ENCODE results near the gene RAB11FIP5.
A peak's percentile ranks its signal among the peaks of the same experiment; 100 is the strongest.
"Not testable (repeated sequence)": the region's sequence is repeated elsewhere in the genome, so short reads cannot be mapped to it uniquely, and the experiment has no call there.

The RAB11FIP5 gene

DNA sequence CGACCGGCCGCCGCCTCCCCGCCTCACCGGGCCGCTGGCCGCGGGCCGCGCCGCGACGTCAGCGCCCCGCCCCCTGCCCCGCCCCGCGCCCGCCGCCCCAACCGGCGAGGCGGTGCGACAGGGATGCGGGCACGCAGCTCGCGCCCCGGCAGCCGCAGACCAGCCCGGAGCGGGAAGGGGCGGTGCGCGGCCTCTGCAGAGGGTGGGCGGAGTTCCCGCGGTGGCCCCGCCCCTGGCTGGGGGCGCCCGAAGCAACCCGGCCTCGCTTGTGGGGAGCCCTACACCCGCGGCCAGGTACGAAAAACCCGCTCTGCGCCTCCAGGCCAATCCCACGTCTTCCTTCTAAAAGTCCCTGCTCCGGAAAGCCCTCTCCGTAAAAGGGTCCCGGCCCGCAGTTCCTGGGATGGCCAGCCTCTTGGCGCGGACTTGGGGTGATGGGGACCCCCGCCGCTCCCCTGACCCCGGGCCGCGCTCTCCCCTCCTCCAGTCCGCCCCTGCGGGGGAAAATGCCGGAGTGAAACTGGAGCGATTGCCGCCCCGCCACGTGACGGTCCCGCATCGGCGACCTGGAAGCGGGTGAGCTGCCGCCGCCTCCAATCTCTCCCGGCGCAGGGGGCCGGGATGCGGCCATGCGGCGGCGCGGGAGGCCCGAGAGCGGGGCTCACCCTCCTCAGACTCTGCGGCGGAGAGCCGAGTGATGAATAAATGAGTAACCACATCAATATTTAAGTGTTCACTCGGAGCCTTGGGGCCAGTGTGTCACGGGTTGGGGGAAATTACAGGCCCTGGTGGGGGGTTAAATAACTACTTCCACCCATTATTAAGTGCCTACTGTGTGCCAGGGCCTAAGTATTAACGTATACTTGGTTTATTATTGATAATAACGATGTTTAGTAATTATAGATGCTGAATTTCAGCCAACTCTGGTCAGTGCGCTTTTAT lies at the start of gene RAB11FIP5:
Gene RAB11FIP5 (minus strand): TSS at position 36 of the 942 bp plus-strand sequence. CDS start 171 bp downstream, outside the sequence.
- peak; percentile 57 for DNase-seq (ENCODE audit: low read depth)

DNA sequence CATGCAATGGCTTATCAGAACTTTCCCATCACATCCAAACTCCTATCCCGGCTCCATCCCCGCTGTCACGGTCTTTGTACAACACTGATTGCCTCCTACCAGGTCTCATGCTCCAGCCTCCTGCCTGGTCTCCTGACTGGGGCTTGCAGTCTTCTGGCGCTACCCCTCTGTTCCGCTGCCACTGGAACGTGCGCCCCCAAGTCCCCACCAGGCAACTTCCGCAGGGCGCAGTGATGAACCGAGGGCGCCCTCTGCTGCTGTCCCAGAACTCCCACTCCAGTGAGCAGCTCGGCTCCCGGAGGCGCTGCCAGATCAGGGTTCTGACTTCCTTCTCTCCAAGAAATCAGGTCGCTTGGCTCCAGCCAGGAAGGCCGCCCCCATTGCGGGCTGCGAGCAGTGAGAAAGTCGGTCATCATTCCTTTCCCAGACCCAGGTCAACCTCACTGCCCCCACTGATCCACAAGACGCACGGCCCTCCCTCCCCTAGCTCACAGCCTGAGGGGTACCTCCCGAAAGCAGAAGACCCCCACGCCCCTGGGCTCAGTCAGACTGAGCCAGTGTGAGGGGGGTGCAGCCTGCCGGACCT lies 43.9 kb upstream of the RAB11FIP5 start:
- no peak for DNase-seq (ENCODE audit: low read depth)

- DNase-seq (ENCODE audit: low read depth), result no peak
These were observed 30.2 kb upstream of the RAB11FIP5 start for GRCh38 chr2:73142937-73143336.

DNA sequence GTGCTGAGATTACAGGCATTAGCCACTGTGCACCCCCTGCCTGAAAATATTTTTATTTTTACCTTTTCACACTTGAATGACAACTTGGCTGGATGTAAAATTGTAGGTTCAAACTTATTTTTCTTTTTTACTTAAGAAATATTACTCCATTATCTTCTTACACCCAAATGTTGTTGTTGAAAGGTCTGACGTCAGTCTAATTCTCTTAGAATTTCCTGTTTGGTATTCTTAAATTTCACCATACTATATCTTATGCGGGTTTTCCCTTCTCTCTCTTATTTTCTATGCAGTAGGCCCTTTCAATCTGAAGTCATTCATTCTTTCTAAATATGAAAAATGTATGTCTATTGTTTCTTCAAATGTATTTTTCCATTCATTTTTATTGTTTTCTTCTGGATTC lies 29.1 kb upstream of the RAB11FIP5 start:
- DNase-seq (ENCODE audit: low read depth), result no peak

GRCh38 chr2:73135236-73135635 lies 22.5 kb upstream of the RAB11FIP5 start:
- DNase-seq (ENCODE audit: low read depth), result no peak

- DNase-seq (ENCODE audit: low read depth), result no peak
These were observed 21.7 kb upstream of the RAB11FIP5 start for GRCh38 chr2:73134471-73134870.

- no peak for DNase-seq (ENCODE audit: low read depth)
These were observed 20.9 kb upstream of the RAB11FIP5 start for GRCh38 chr2:73133566-73134197.

DNA sequence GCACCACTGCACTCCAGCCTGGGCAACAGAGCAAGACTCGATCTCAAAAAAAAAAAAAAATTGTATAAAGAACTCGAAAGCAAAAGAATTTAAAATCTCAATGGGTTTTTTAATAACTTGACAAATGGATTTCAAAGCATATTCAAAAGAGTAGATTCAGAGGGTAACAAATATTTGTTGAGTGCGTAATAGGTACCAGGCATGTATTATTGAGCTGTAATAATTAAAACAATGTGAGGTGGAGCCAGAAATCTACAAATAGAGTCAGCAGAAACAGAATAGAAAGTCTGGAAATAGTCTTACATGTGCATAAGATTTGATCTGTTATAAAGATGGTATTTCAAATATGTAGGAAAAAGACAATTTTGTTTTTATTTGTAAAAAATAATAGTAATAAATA lies 19.1 kb upstream of the RAB11FIP5 start:
- DNase-seq (ENCODE audit: low read depth), result no peak

DNA sequence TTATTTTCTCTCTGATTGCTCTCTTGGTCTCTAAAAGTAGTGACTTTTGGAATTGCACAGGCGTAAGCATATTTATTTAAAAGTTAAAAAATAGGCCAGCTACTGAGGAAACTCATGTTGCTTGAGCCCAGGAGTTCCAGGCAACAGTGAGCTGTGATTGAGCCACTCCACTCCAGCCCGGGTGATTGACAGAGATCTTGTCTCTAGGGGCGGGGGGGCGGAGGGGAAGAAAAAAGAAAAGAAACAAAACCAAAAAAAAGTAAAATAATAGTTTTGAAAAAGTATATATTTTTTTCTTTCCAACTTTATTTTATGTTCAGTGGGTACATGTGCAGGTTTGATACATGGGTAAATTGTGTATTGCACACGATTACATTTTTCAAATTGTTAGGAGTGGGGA lies 18.0 kb upstream of the RAB11FIP5 start:
- no peak for DNase-seq (ENCODE audit: low read depth)

GRCh38 chr2:73128841-73129535 lies 16.2 kb upstream of the RAB11FIP5 start:
- DNase-seq (ENCODE audit: low read depth), result no peak

DNA sequence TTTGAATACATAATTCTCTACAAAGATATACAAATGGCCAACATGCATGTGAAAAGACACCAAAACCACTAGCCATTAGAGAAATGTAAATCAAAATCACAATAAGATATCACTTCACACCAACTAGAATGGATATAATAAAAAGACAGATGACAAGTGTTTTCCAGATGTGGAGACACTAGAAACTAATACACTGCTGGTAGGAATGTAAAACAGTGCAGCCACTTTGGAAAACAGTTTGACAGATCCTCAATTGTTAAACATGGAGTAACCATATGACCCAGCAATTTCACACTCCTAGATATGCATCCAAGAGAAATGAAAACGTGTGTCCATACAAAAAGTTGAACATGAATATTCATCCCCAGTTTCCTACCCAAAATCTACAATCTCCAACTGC lies 9.8 kb upstream of the RAB11FIP5 start:
- no peak for DNase-seq (ENCODE audit: low read depth)

DNA sequence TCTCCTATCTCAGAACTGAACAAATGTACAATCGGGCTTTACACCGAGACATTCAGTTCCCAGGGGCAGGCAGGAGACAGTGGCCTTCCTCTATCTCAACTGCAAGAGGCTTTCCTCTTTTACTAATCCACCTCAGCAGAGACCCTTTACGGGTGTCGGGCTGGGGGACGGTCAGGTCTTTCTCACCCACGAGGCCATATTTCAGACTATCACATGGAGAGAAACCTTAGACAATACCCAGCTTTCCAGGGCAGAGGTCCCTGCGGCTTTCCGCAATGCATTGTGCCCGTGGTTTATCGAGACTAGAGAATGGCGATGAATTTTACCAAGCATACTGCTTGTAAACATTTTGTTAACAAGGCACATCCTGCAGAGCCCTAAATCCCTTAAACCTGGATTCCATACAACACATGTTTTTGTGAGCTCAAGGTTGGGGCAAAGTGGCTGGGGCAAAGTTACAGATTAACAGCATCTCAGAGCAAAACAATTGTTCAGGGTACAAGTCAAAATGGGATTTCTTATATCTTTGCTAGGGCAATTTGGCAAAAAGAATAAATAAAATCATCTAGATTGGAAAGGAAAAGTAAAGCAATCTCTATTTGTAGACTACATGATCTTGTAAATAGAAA lies 7.0 kb upstream of the RAB11FIP5 start:
- DNase-seq (ENCODE audit: low read depth), result not testable (repeated sequence)

- DNase-seq (ENCODE audit: low read depth), result no peak
These were observed 4.7 kb upstream of the RAB11FIP5 start for GRCh38 chr2:73117441-73117840.

DNA sequence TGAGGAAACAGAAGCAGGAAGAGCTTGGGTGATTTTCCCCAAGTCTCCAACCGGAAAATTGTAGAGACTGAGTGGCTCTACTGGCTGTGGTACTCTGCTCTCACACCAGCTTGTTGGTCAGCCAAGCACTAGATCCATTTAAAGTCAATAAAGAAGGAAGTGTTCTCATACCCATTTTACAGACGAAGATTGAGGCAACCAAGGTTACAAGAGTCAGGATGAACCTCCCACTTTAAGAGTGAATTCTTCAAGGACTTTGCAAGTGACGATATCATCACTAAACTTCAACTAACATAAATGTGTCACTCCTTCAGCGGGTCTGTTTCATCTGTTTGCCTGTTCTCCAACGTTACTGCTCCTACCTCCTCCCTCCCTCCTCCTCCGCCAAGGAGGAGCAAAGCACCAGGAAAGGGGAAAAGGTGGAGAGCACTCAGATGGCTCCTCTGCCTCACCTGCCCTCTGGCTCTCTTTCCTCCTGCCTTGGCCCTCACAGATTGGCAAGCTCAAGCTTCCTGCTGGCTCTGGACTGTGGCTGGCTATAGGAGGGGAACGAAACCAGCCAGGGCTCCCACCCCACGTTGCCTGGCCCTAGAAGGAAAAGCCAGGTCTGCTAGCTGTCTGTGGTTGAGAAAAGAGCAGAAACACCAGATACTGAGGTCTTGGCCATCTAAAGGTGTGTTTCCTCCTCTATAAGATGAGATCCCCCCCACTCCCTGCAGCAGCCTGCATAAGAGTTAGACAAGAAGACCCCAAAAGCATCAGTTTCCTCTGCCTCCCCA lies 3.6 kb upstream of the RAB11FIP5 start:
- no peak for DNase-seq (ENCODE audit: low read depth)

DNA sequence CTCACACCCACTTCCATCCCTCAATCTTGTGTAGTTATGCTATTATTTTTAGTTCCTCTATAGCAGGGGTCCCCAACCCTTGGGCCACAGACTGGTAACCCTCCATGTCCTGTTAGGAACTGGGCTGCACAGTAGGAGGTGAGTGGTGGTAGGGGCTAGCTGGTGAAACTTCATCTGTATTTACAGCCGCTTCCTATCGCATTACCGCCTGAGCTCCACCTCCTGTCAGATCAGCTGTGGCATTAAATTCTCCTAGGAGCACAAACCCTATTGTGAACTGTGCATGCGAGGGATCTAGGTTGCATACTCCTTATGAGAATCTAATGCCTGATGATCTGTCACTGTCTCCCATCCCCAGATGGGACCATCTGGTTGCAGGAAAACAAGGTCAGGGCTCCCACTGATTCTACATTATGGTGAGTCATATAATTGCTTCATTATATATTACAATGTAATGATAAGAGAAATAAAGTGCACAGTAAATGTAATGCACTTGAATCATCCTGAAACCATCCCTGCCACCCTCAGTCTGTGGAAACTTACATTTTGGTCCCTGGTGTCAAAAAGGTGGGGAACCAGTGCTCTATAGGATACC lies 1.6 kb upstream of the RAB11FIP5 start:
- no peak for DNase-seq (ENCODE audit: low read depth)

GRCh38 chr2:73112026-73112912 lies 479 bp downstream of the RAB11FIP5 start:
- DNase-seq (ENCODE audit: low read depth), result no peak

GRCh38 chr2:73111073-73112025 lies 1.4 kb downstream of the RAB11FIP5 start:
- DNase-seq (ENCODE audit: low read depth), result no peak

Measured in stimulated activated CD8-positive, alpha-beta memory T cell treated with anti-CD3 and anti-CD28 coated beads, Interleukin-12 subunit alpha, Interleukin-12 subunit beta, amount 100 ng/mL, for 1 hour (primary cell).